ENCODE measurements around the gene TAF1.
"Not testable (repeated sequence)": the region's sequence is repeated elsewhere in the genome, so short reads cannot be mapped to it uniquely, and the experiment has no call there.

Gene TAF1

DNA sequence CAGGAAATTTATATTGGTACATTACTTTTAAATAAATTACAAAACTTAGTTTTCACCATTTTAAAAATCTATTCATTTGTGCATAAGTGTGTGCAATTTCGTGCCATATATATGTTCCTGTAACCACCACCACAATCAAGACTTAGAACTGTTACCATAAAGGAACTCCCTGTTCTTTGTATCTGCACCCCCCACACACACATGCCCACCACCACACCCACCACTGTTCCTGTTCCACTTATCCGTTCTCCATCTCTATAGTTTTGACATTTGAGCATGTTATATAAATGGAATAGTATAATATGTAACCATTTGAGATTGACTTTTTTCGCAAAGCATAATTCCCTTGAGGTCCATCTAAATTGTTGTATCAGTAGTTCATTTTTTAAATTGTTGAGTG lies 73.7 kb downstream of the TAF1 start:
- H3K4me3 ChIP-seq (ENCODE audit: low read depth, low read length, poor library complexity, severe bottlenecking): no peak overlapping the region
- peaks cover 3% of the 10 kb centered on the region for H3K4me1 ChIP-seq (ENCODE audit: insufficient read depth, low read length, severe bottlenecking)
- H3K79me2 ChIP-seq (ENCODE audit: insufficient read depth, low read length): no peaks in the 10 kb centered on the region
- no peaks in the 10 kb centered on the region for H3K9me3 ChIP-seq (ENCODE audit: low read length)
- no peaks in the 10 kb centered on the region for H3K27me3 ChIP-seq (ENCODE audit: insufficient read depth, low read length)
- no peak overlapping the region for H3K4me2 ChIP-seq (ENCODE audit: low read length)
- H3F3A ChIP-seq (ENCODE audit: insufficient read depth, low read length): no peaks in the 10 kb centered on the region
- H3K9ac ChIP-seq (ENCODE audit: low read length): no peak overlapping the region
- no peak for TF ChIP-seq EZH2 (IDR thresholded peaks at IDR 0.05; ENCODE audit: borderline replicate concordance, low read length)
- TF ChIP-seq, protein P1, sequence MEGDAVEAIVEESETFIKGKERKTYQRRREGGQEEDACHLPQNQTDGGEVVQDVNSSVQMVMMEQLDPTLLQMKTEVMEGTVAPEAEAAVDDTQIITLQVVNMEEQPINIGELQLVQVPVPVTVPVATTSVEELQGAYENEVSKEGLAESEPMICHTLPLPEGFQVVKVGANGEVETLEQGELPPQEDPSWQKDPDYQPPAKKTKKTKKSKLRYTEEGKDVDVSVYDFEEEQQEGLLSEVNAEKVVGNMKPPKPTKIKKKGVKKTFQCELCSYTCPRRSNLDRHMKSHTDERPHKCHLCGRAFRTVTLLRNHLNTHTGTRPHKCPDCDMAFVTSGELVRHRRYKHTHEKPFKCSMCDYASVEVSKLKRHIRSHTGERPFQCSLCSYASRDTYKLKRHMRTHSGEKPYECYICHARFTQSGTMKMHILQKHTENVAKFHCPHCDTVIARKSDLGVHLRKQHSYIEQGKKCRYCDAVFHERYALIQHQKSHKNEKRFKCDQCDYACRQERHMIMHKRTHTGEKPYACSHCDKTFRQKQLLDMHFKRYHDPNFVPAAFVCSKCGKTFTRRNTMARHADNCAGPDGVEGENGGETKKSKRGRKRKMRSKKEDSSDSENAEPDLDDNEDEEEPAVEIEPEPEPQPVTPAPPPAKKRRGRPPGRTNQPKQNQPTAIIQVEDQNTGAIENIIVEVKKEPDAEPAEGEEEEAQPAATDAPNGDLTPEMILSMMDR (IDR thresholded peaks at IDR 0.05; ENCODE audit: low read length): no peak
- no peaks in the 10 kb centered on the region for H4K20me1 ChIP-seq (ENCODE audit: insufficient read depth, low read length)
- H2AFZ ChIP-seq (ENCODE audit: low read length): no peak overlapping the region
- H3K27ac ChIP-seq (ENCODE audit: low read depth, low read length, poor library complexity, severe bottlenecking): no peak overlapping the region
- H3K36me3 ChIP-seq (ENCODE audit: insufficient read depth, low read length): peaks cover 15% of the 10 kb centered on the region; the same call in 1 of the 2 replicates
- H3K9me2 ChIP-seq (ENCODE audit: low read depth, low read length): no peaks in the 10 kb centered on the region

DNA sequence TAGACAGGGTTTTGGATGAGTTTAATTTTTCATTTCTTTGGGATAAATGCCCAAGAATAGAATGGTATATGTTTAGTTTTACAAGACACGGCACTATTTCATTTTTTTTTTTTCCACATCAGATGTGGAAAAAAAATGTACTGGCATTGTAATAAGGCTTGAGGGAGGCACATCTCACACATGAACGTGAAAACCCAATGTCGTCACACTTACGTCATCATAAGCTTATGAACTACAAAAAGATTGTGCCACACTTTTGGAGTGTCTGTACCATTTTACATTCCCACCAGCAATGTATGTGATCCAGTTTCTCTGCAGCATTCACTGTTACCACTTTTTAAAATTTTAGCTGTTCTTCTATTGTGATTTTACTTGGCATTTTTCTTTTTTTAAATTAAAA lies 74.2 kb downstream of the TAF1 start:
- Histone ChIP-seq H3K4me1 (ENCODE audit: insufficient read depth, low read length, severe bottlenecking) (peaks cover 3% of the 10 kb centered on the region), H3K79me2 (ENCODE audit: insufficient read depth, low read length) (no peaks in the 10 kb centered on the region), H3K27ac (ENCODE audit: low read depth, low read length, poor library complexity, severe bottlenecking) (no peak overlapping the region), H3K9me2 (ENCODE audit: low read depth, low read length) (no peaks in the 10 kb centered on the region), H3F3A (ENCODE audit: insufficient read depth, low read length) (no peaks in the 10 kb centered on the region), H3K9ac (ENCODE audit: low read length) (no peak overlapping the region), H4K20me1 (ENCODE audit: insufficient read depth, low read length) (no peaks in the 10 kb centered on the region), H3K9me3 (ENCODE audit: low read length) (no peaks in the 10 kb centered on the region), H2AFZ (ENCODE audit: low read length) (no peak overlapping the region), H3K36me3 (ENCODE audit: insufficient read depth, low read length) (peaks cover 15% of the 10 kb centered on the region; the same call in 1 of the 2 replicates), H3K4me2 (ENCODE audit: low read length) (no peak overlapping the region), H3K27me3 (ENCODE audit: insufficient read depth, low read length) (no peaks in the 10 kb centered on the region), H3K4me3 (ENCODE audit: low read depth, low read length, poor library complexity, severe bottlenecking) (no peak overlapping the region)
- TF ChIP-seq, protein P1 (IDR thresholded peaks at IDR 0.05; ENCODE audit: low read length): no peak
- no peak for TF ChIP-seq EZH2 (IDR thresholded peaks at IDR 0.05; ENCODE audit: borderline replicate concordance, low read length)

DNA sequence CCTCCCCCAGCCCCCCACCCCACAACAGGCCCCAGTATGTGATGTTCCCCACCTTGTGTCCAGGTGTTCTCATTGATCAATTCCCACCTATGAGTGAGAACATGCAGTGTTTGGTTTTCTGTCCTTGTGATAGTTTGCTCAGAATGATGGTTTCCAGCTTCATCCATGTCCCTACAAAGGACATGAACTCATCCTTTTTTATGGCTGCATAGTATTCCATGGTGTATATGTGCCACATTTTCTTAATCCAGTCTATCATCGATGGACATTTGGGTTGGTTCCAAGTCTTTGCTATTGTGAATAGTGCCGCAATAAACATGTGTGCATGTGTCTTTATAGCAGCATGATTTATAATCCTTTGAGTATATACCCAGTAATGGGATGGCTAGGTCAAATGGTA lies 75.7 kb downstream of the TAF1 start:
- not testable (repeated sequence) for H2AFZ ChIP-seq (ENCODE audit: low read length); H3K9me3 ChIP-seq (ENCODE audit: low read length); H3K79me2 ChIP-seq (ENCODE audit: insufficient read depth, low read length); H3K27me3 ChIP-seq (ENCODE audit: insufficient read depth, low read length); H3K4me1 ChIP-seq (ENCODE audit: insufficient read depth, low read length, severe bottlenecking); H3K27ac ChIP-seq (ENCODE audit: low read depth, low read length, poor library complexity, severe bottlenecking); H3K4me3 ChIP-seq (ENCODE audit: low read depth, low read length, poor library complexity, severe bottlenecking); H3K9me2 ChIP-seq (ENCODE audit: low read depth, low read length); H3K4me2 ChIP-seq (ENCODE audit: low read length); H3F3A ChIP-seq (ENCODE audit: insufficient read depth, low read length); H3K9ac ChIP-seq (ENCODE audit: low read length); H4K20me1 ChIP-seq (ENCODE audit: insufficient read depth, low read length)
- H3K36me3 ChIP-seq (ENCODE audit: insufficient read depth, low read length): peaks cover 18% of the 10 kb centered on the region; the same call in 1 of the 2 replicates

DNA sequence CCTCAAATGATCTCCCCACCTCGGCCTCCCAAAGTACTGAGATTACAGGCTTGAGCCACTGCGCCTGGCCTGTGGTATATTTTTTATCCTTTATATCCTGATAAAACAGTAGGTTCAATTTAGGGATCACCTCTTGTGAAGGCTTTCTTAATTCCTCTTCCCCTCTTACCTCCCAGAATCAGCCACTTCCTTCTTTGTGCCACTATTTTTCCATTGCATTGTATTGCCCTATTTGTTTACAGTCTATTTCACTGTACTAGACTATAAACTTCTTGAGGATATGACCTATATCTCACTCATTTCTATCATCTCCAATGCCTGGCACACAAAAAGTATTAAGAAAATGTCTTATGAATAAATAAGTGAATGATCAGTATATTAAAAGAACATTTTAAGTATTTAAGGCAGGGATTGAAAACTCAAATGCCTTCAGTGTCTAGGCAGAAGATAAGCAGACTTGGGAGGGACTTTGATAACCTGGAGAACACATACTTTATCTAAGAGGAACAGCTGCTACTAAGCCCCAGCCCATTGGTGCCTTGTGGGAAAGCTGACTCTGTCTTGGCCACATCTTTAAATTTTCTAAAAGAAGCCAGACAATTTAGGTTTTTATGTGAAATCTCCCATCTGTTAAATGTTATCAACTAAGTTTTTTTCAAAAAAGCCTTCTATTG lies 84.4 kb downstream of the TAF1 start:
- no peak for TF ChIP-seq EZH2 (IDR thresholded peaks at IDR 0.05; ENCODE audit: borderline replicate concordance, low read length)
- TF ChIP-seq, protein P1 (IDR thresholded peaks at IDR 0.05; ENCODE audit: low read length): no peak
- no peak overlapping the region for H3K4me2 ChIP-seq (ENCODE audit: low read length)
- H3F3A ChIP-seq (ENCODE audit: insufficient read depth, low read length): no peaks in the 10 kb centered on the region
- H3K4me3 ChIP-seq (ENCODE audit: low read depth, low read length, poor library complexity, severe bottlenecking): no peak overlapping the region
- no peak overlapping the region for H3K9ac ChIP-seq (ENCODE audit: low read length)
- no peaks in the 10 kb centered on the region for H4K20me1 ChIP-seq (ENCODE audit: insufficient read depth, low read length)
- H3K27me3 ChIP-seq (ENCODE audit: insufficient read depth, low read length): no peaks in the 10 kb centered on the region
- H3K9me3 ChIP-seq (ENCODE audit: low read length): no peaks in the 10 kb centered on the region
- no peaks in the 10 kb centered on the region for H3K9me2 ChIP-seq (ENCODE audit: low read depth, low read length)
- no peaks in the 10 kb centered on the region for H3K79me2 ChIP-seq (ENCODE audit: insufficient read depth, low read length)
- no peak overlapping the region for H3K27ac ChIP-seq (ENCODE audit: low read depth, low read length, poor library complexity, severe bottlenecking)
- no peaks in the 10 kb centered on the region for H3K4me1 ChIP-seq (ENCODE audit: insufficient read depth, low read length, severe bottlenecking)
- peaks cover 23% of the 10 kb centered on the region for H3K36me3 ChIP-seq (ENCODE audit: insufficient read depth, low read length)
- no peak overlapping the region for H2AFZ ChIP-seq (ENCODE audit: low read length)

DNA sequence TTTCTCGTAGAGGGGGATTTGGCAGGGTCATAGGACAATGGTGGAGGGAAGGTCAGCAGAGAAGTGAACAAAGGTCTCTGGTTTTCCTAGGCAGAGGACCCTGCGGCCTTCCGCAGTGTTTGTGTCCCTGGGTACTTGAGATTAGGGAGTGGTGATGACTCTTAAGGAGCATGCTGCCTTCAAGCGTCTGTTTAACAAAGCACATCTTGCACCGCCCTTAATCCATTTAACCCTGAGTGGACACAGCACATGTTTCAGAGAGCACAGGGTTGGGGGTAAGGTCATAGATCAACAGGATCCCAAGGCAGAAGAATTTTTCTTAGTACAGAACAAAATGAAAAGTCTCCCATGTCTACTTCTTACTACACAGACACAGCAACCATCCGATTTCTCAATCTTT lies 85.4 kb downstream of the TAF1 start:
- H3K27ac ChIP-seq (ENCODE audit: low read depth, low read length, poor library complexity, severe bottlenecking); H3K9ac ChIP-seq (ENCODE audit: low read length); H2AFZ ChIP-seq (ENCODE audit: low read length); H3K9me3 ChIP-seq (ENCODE audit: low read length); H4K20me1 ChIP-seq (ENCODE audit: insufficient read depth, low read length); H3K27me3 ChIP-seq (ENCODE audit: insufficient read depth, low read length); H3K4me2 ChIP-seq (ENCODE audit: low read length); H3K4me3 ChIP-seq (ENCODE audit: low read depth, low read length, poor library complexity, severe bottlenecking); H3K9me2 ChIP-seq (ENCODE audit: low read depth, low read length); H3F3A ChIP-seq (ENCODE audit: insufficient read depth, low read length); H3K4me1 ChIP-seq (ENCODE audit: insufficient read depth, low read length, severe bottlenecking); H3K79me2 ChIP-seq (ENCODE audit: insufficient read depth, low read length): not testable (repeated sequence)
- H3K36me3 ChIP-seq (ENCODE audit: insufficient read depth, low read length): peaks cover 31% of the 10 kb centered on the region

Measured in OCI-LY1 (cell line).